Measurements from ENCODE around the gene LTBP2. TPM values are rescaled to one million over a fixed set of nuclear protein-coding genes. Genes with fewer than 3 reads are reported as not detected.

LTBP2 gene
- total RNA-seq, 1 donor, result 157 TPM

DNA sequence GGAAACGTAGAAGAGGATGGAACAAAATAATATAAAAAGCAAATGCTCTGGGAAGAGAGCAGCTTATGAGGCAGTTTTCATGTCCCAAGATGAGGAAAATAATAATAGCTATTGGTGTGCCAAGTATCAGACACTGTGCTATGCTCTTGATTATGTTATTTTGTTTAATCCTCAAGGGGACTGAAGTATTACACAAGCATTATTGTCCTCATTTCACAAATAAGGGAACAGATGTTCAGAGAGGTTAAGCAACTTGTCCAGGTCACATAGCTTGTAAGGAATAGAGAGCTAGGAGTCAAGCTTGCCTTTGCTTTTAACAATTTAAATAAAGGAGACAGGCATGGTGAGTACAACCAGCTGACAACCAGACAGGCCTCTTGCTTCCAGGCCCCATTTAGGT, 26.9 kb upstream of the LTBP2 start:
- DNase-seq (ENCODE audit: low read depth), result peak; percentile 35
- no peak overlapping the region for H3K4me3 ChIP-seq (ENCODE audit: low read depth, low read length)
- TF ChIP-seq, protein P1, sequence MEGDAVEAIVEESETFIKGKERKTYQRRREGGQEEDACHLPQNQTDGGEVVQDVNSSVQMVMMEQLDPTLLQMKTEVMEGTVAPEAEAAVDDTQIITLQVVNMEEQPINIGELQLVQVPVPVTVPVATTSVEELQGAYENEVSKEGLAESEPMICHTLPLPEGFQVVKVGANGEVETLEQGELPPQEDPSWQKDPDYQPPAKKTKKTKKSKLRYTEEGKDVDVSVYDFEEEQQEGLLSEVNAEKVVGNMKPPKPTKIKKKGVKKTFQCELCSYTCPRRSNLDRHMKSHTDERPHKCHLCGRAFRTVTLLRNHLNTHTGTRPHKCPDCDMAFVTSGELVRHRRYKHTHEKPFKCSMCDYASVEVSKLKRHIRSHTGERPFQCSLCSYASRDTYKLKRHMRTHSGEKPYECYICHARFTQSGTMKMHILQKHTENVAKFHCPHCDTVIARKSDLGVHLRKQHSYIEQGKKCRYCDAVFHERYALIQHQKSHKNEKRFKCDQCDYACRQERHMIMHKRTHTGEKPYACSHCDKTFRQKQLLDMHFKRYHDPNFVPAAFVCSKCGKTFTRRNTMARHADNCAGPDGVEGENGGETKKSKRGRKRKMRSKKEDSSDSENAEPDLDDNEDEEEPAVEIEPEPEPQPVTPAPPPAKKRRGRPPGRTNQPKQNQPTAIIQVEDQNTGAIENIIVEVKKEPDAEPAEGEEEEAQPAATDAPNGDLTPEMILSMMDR (IDR thresholded peaks at IDR 0.05; ENCODE audit: insufficient read depth, low read length), result no peak

DNA sequence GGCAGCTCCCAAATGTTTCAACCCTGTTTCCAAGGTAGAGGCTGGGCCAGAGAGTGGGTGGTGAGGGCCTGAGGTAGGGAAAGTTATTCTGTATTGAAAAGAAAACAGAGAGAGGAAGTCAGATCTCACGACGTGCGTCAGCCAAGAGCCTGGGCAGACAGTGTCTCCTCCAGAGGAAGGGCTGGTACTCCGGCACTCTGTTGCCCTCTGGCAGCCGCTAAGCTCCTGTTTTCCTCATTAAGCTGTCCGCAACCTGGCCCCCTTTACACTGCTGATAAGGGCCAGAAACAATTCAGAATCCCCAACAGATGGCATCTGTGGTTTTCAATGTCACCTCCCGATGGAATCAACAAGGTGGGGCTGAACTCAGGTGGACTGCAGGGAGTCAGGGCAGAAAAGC, 26.0 kb upstream of the LTBP2 start:
- TF ChIP-seq, protein P1 (IDR thresholded peaks at IDR 0.05; ENCODE audit: insufficient read depth, low read length), result no peak
- no peak overlapping the region for H3K4me3 ChIP-seq (ENCODE audit: low read depth, low read length)
- no peak for DNase-seq (ENCODE audit: low read depth)

DNA sequence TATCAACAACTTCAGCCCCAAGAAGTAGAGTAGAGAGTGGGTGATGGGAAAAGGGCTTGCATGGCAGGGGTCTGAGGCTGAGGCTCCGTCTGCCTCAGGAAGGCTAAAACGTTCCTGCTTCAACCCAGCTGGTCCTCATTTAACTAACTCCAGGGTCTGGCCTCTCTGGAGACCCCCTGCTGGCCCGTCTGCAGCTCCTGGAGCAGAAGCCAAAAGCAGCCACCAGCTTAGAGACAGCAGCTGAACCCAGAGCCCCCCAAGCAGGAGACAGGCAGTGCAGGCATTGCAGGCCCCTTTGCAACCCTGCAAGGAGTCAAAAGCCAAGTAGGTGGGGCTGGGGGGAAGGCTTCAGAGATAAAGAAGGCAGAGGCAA, 25.1 kb upstream of the LTBP2 start:
- DNase-seq (ENCODE audit: low read depth), result no peak
- H3K4me3 ChIP-seq (ENCODE audit: low read depth, low read length), result no peak overlapping the region
- TF ChIP-seq, protein P1 (IDR thresholded peaks at IDR 0.05; ENCODE audit: insufficient read depth, low read length), result no peak

DNA sequence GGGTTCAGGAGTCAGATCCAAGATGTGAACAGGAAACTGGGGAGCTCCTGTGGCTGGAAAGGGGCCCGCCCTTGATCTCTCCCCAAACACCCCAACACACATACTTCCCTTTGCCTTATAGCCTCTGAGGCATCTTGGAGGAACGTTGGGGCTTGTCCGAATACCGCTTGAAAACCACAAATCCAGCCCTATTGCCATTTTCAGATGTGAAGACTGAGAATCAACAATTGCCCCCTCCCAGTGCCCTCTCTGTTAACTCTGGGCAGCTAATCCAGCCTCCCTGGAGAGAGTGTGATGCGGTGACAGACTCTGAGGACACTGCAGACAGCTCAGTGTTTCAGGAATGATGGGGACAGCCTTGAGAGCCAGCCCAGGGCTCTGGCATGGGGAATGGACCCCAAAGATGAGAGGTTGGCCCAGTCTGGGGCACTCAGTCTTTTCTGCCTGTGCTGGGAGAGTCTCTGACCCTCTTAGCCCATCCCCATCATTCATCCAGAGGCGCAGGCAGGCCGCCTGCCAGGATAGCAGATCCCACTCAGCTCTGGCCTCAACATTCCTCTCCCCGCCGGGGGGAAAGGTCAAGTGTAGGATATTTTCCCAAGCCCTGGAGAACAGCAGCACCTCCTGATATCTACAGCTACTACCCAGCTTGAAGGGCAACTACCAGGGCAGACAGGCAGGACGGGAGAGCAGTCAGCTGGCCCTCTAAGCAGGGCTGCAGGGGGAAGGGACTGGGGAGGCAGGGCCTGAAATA, 24.6 kb upstream of the LTBP2 start:
- no peak for DNase-seq (ENCODE audit: low read depth)
- TF ChIP-seq, protein P1 (IDR thresholded peaks at IDR 0.05; ENCODE audit: insufficient read depth, low read length), result no peak
- H3K4me3 ChIP-seq (ENCODE audit: low read depth, low read length), result no peak overlapping the region

DNA sequence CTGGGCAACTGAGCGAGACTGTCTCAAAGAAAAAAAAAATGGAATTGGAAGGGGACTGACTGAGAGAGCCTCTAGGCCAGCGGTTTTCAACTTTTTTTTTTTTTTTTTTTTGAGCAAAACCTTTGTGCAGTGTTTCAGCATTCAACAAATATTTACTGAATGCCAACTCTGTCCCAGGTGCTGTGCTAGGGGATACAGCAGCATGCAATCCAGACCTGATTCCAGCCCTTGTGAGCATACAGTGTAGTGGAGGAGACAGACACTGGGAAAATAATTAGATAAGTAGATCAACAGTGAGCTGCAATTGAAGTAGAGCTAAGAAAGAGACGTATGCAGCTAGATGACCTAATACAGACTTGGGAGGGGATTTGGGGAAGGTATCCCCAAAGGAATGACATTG, 23.8 kb upstream of the LTBP2 start:
- no peak overlapping the region for H3K4me3 ChIP-seq (ENCODE audit: low read depth, low read length)
- DNase-seq (ENCODE audit: low read depth), result no peak
- TF ChIP-seq, protein P1 (IDR thresholded peaks at IDR 0.05; ENCODE audit: insufficient read depth, low read length), result no peak

DNA sequence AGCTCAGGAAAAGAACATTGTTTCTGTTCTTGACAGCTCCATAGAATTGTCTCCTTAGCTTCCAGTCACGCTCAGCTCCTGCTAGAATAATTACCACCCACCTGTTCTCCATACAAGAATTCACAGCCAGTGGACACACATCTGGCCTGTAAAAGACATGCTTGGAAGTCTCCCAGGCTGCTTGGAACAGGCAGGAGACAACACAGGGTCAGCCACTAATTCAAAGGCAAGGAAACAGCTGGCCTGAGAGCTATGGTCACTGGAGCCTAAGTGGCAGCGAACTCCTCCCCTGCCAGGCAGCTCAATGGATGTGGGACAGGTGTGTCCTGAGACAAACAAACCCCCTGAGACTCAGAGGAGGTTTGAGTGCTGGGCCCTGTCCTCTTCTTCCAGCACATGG, 22.9 kb upstream of the LTBP2 start:
- DNase-seq (ENCODE audit: low read depth), result no peak
- TF ChIP-seq, protein P1 (IDR thresholded peaks at IDR 0.05; ENCODE audit: insufficient read depth, low read length), result no peak
- H3K4me3 ChIP-seq (ENCODE audit: low read depth, low read length), result no peak overlapping the region

DNA sequence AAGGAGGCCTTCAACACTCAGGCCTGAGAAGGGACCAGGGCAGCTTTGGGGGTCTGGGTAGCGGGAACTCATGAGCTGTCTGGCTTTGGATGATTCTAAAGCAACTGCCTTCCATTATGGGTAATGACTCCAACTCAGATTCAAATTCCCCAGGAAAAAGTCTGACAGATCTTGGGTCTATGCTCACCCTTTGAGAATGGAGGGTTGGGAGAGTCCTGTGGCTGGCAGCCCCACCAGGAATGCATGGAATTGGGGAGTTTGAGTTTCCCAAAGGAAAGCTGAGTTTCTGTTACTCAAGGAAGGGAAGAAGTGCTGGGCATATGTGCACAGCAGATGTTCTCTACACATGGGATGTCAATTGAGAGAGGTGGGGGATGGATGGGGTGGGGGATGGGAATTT, 22.4 kb upstream of the LTBP2 start:
- DNase-seq (ENCODE audit: low read depth), result peak; percentile 52
- H3K4me3 ChIP-seq (ENCODE audit: low read depth, low read length), result no peak overlapping the region
- TF ChIP-seq, protein P1 (IDR thresholded peaks at IDR 0.05; ENCODE audit: insufficient read depth, low read length), result no peak

Data from fibroblast of the aortic adventitia (primary cell).